ENCODE data around the gene NHLH2. TPM values are rescaled to one million over a fixed set of nuclear protein-coding genes. Genes with fewer than 3 reads are reported as not detected.

The NHLH2 gene
- total RNA-seq, 1 experiment from 2014 or later = not detected

- no peak overlapping the region for H3K27ac ChIP-seq (ENCODE audit: low read length)
- no peak for TF ChIP-seq POLR2AphosphoS5 (IDR thresholded peaks at IDR 0.05; ENCODE audit: low read depth, low read length)
- no peak for TF ChIP-seq CTCF (IDR thresholded peaks at IDR 0.05)
- TF ChIP-seq SIN3A (IDR thresholded peaks at IDR 0.05; ENCODE audit: borderline replicate concordance, insufficient read depth, low read depth, low read length) = no peak
- TF ChIP-seq, protein P1, sequence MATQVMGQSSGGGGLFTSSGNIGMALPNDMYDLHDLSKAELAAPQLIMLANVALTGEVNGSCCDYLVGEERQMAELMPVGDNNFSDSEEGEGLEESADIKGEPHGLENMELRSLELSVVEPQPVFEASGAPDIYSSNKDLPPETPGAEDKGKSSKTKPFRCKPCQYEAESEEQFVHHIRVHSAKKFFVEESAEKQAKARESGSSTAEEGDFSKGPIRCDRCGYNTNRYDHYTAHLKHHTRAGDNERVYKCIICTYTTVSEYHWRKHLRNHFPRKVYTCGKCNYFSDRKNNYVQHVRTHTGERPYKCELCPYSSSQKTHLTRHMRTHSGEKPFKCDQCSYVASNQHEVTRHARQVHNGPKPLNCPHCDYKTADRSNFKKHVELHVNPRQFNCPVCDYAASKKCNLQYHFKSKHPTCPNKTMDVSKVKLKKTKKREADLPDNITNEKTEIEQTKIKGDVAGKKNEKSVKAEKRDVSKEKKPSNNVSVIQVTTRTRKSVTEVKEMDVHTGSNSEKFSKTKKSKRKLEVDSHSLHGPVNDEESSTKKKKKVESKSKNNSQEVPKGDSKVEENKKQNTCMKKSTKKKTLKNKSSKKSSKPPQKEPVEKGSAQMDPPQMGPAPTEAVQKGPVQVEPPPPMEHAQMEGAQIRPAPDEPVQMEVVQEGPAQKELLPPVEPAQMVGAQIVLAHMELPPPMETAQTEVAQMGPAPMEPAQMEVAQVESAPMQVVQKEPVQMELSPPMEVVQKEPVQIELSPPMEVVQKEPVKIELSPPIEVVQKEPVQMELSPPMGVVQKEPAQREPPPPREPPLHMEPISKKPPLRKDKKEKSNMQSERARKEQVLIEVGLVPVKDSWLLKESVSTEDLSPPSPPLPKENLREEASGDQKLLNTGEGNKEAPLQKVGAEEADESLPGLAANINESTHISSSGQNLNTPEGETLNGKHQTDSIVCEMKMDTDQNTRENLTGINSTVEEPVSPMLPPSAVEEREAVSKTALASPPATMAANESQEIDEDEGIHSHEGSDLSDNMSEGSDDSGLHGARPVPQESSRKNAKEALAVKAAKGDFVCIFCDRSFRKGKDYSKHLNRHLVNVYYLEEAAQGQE (IDR thresholded peaks at IDR 0.05; ENCODE audit: insufficient read depth in 1 of 2, low read depth in 2 of 2, low read length in 1 of 2) = no peak
- no peak for TF ChIP-seq TCF7L2 (IDR thresholded peaks at IDR 0.05; ENCODE audit: low read depth, low read length)
- no TSS peak for BruUV-seq (replicated peaks)
- H3K27me3 ChIP-seq (ENCODE audit: control insufficient read depth, insufficient read depth, low read length) = peaks cover 5% of the 10 kb centered on the region
- H3K4me1 ChIP-seq (ENCODE audit: control insufficient read depth, insufficient read depth, low read length) = no peaks in the 10 kb centered on the region
- ATAC-seq (no peak), DNase-seq (ENCODE audit: low read depth, low spot score) (no peak)
- intact Hi-C loops (cut with micrococcal nuclease; ENCODE audit: unreplicated experiment) = no loop called here
- POLR2A ChIA-PET = no interaction called here
- CTCF ChIA-PET = no interaction called here
- no peaks in the 10 kb centered on the region for H3K9me3 ChIP-seq (ENCODE audit: control insufficient read depth, insufficient read depth, low read depth, low read length)
- no peak overlapping the region for H3K4me3 ChIP-seq (ENCODE audit: low read depth in 2 of 2, low read length in 2 of 2)
- H3K36me3 ChIP-seq (ENCODE audit: control insufficient read depth, insufficient read depth, low read length) = no peaks in the 10 kb centered on the region
- in situ Hi-C loops (cut with HindIII; ENCODE audit: low pct_unique_long_range_greater_than_20kb, low sequenced_read_pairs) = no loop called here
Measured at GRCh38 chr1:115826628-115827027, 14.3 kb downstream of the NHLH2 start.

GRCh38 chr1:115822117-115822516 is 18.8 kb downstream of the NHLH2 start:
- H3K27me3 ChIP-seq (ENCODE audit: control insufficient read depth, insufficient read depth, low read length) = peaks cover 5% of the 10 kb centered on the region
- no peaks in the 10 kb centered on the region for H3K9me3 ChIP-seq (ENCODE audit: control insufficient read depth, insufficient read depth, low read depth, low read length)
- H3K4me1 ChIP-seq (ENCODE audit: control insufficient read depth, insufficient read depth, low read length) = no peaks in the 10 kb centered on the region
- intact Hi-C loops (cut with micrococcal nuclease; ENCODE audit: unreplicated experiment) (no loop called here), in situ Hi-C loops (cut with HindIII; ENCODE audit: low pct_unique_long_range_greater_than_20kb, low sequenced_read_pairs) (no loop called here)
- H3K4me3 ChIP-seq (ENCODE audit: low read depth in 2 of 2, low read length in 2 of 2) = no peak overlapping the region
- no peak for DNase-seq (ENCODE audit: low read depth, low spot score)
- BruUV-seq (replicated peaks) = no TSS peak
- ChIA-PET POLR2A (interaction anchor here (0.7 kb wide), 1 partner anchor 11 kb away, joined by 3 read pairs; no protein-coding TSS in a partner anchor), CTCF (no interaction called here)
- TF ChIP-seq POLR2AphosphoS5 (IDR thresholded peaks at IDR 0.05; ENCODE audit: low read depth, low read length) = no peak
- no peak for TF ChIP-seq TCF7L2 (IDR thresholded peaks at IDR 0.05; ENCODE audit: low read depth, low read length)
- TF ChIP-seq SIN3A (IDR thresholded peaks at IDR 0.05; ENCODE audit: borderline replicate concordance, insufficient read depth, low read depth, low read length) = no peak
- TF ChIP-seq CTCF (IDR thresholded peaks at IDR 0.05) = no peak
- TF ChIP-seq, protein P1 (IDR thresholded peaks at IDR 0.05; ENCODE audit: insufficient read depth in 1 of 2, low read depth in 2 of 2, low read length in 1 of 2) = no peak
- no peaks in the 10 kb centered on the region for H3K36me3 ChIP-seq (ENCODE audit: control insufficient read depth, insufficient read depth, low read length)
- no peak overlapping the region for H3K27ac ChIP-seq (ENCODE audit: low read length)
- no peak for ATAC-seq
